ENCODE measurements around the gene GTF3C2.

The GTF3C2 gene

DNA sequence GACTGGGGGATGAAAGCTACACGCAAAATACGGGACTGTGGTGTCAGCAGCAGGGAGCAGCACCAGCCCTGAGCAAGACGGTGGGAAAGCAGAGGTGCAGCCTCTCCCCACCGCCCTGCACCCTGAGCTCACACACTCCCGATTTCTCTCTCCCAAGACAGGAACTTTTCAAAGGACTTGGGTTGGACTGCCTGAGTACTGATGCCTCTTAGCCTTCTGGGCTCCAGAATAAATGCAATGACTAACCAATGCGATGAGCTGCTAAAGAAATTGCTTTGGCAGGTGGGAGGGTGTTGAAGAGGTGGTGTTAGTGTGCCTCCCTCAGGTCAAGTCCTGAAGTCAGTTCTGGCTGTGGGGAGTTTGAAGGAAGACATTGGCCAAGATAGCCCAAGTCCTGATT lies 64.7 kb downstream of the GTF3C2 start:
- DNase-seq = no peak

DNA sequence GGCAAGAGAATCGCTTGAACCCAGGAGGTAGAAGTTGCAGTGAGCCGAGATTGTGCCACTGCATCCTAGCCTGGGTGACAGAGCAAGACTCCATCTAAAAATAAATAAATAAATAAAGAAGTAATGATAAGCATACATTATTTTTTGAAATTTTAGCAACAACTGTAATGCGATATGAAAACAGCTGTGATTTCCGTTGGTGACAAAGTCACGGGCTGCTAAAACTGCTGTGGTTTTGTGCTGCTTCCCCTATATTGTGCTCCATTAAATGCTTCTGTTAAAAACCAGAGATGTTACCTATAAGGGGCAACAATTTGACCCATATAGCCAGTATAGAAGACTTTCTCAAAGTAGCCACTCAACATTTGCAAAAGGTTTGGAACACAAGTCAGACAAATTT lies 66.0 kb downstream of the GTF3C2 start:
- no peak for DNase-seq

DNA sequence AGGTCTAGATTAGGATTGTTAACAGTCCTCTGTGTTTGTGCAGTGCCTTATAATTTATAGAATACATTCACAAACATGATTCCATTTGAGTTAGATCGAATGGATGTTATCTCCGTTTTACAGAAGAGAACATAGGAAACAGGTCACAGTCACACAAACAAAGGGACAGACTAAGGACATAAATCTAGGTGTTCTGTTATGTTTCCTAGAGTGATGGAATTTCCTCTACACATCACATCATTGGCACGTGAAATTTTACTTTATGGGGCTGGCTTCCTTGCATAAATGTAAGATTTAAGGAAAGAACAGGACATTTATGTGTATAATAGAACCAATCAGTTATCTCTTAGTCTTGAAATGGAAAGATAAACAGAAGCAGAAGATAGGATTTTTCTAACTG lies 68.0 kb downstream of the GTF3C2 start:
- DNase-seq = no peak

- no peak for DNase-seq
Observed at GRCh38 chr2:27285481-27285880, 71.1 kb downstream of the GTF3C2 start.

DNA sequence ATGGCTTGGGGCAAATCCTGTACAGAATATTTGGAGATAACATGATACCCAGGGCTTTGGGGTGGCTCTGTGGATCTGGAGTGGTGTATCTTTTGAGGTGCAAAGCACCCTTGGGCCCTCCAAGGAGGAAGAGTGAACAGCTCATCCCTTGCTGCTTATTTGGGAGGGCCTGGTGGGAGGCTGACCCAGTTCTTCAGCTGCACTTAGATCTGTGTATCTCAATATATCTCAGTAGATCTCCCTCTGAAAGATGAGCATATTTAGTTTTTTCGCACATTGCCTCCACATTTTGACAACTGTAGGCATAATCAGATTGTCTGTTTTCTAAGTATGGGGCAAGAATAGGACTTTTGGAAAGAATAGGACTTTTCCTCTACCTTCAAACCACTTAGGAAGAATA lies 71.6 kb downstream of the GTF3C2 start:
- no peak for DNase-seq

DNA sequence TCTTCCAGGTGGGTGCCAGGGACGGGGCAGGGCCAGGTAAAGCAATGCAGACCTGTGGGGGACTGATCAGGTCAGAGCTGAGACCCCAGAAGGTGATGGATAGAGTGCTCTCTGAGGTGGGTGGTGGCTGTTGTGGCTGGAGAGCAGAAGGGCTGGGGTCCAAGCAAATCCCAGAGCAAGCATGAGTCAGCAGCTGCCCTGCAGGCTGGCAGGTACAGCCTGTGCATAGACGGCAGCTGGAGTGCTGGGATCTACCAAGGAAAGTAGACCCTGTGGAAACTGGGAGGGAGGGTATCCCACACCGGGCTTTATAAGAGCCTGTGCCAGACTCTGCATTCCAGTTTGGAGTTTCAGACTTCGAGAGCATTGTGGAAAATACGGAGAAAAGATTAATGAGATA lies 73.7 kb downstream of the GTF3C2 start:
- DNase-seq = no peak

DNA sequence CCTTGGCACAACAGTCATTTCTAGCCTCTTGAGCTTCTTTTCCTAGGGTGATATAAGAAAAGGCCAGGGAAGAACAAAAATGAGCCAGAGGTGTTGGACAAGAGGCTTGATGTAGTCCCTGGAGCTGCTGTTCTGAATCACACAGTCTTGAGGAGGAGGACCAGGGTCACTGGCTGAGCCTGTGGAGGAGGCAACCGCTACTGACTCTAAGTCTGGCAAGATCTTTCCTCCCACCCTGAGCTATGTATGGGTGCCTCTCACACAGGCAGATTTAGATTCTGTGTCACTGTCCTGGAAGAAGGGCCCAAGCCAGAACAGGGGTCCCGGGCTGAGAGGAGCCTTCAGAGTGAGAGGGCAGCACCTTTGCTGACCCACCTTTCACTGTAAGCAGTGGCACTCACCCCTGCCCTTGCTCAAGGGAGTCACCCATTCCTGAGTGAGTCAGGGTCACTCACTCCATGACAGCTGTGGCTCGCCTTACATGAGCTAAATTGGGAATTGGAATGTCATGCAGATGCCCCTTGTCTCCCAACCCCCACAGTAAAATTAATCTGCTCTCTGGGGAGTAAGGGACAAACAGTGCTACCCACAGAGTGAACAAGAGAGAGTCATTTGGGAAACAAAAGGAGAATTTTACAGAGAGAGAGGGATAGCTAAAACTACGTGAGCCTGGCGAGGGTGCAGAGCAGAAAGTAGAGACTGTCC lies 74.6 kb downstream of the GTF3C2 start, which contains the start of gene TRIM54:
Gene TRIM54 (plus strand): TSS at position 575 of the 705 bp plus-strand sequence. CDS start 303 bp downstream, outside the sequence.
- DNase-seq = no peak

DNA sequence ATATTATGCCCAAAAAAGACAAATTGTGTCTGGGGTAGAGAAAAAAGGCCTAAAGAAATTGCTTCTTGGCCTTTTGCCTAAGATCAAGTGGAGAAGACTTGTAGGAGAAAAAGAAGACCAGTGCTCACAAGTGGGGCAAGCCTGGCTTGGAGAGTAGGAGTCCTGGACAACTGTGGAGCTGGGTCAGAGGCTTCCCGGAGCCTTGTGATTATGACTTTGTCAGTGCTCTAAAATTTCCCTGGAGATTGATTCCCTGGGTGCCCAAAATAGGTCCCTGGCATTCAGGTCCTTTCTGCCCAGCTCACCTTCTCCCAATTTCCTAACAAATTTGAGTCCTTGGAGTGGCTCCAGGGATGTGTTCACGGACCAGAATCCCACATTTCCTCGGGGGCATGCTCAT lies 75.1 kb downstream of the GTF3C2 start:
- no peak for DNase-seq

DNA sequence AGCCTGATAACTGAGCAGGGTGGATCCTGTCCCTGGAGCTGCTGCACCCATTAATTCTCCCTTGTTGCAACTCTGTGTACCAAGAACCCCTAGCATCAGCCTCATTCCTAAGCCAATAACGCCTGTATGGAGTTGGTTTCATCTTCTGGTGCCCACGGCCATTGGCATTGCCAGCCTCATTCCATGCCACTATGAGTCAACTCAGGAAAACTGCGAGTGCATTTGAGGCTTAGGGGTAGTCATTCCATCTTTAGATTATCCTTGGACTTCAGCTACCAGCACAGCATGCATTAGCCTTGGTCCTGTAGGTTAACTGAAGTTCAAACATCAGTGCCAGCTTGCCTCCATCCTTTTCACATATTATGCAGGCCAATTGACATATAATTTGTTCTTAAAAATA lies 75.7 kb downstream of the GTF3C2 start:
- DNase-seq = no peak

DNA sequence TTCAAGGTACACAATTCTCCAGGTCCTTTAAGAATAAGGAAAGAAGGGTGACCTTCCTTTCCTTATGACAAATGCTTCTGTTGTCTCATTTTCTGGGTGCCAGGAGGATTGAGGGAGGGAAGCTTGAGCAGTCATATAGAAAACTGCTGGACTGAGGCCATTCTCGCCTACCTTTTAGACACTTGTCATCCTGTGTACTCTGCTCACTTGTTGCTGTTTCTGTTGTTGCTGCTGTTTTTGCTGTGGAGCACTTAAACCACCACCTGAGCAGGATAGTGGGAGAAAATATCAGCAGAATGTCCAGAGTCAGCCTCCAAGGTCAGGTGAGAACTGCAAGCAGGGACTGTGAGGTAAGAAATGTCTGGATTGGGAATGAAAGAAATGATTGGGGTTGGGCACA lies 78.6 kb downstream of the GTF3C2 start:
- DNase-seq = no peak

Data from stimulated activated CD4-positive, alpha-beta T cell treated with anti-CD3 and anti-CD28 coated beads, Interleukin-4, amount 100 ng/mL, for 24 hours (primary cell).